Cortex of kidney (tissue), 1 donor: Measurements from ENCODE around the gene DOCK6.
A peak's percentile ranks its signal among the peaks of the same experiment; 100 is the strongest.

Source experiments
- DNase-seq: peaks from one replicate; lab custom pipeline; 2025; lab: John Stamatoyannopoulos, UW

DOCK6 gene, protein sequence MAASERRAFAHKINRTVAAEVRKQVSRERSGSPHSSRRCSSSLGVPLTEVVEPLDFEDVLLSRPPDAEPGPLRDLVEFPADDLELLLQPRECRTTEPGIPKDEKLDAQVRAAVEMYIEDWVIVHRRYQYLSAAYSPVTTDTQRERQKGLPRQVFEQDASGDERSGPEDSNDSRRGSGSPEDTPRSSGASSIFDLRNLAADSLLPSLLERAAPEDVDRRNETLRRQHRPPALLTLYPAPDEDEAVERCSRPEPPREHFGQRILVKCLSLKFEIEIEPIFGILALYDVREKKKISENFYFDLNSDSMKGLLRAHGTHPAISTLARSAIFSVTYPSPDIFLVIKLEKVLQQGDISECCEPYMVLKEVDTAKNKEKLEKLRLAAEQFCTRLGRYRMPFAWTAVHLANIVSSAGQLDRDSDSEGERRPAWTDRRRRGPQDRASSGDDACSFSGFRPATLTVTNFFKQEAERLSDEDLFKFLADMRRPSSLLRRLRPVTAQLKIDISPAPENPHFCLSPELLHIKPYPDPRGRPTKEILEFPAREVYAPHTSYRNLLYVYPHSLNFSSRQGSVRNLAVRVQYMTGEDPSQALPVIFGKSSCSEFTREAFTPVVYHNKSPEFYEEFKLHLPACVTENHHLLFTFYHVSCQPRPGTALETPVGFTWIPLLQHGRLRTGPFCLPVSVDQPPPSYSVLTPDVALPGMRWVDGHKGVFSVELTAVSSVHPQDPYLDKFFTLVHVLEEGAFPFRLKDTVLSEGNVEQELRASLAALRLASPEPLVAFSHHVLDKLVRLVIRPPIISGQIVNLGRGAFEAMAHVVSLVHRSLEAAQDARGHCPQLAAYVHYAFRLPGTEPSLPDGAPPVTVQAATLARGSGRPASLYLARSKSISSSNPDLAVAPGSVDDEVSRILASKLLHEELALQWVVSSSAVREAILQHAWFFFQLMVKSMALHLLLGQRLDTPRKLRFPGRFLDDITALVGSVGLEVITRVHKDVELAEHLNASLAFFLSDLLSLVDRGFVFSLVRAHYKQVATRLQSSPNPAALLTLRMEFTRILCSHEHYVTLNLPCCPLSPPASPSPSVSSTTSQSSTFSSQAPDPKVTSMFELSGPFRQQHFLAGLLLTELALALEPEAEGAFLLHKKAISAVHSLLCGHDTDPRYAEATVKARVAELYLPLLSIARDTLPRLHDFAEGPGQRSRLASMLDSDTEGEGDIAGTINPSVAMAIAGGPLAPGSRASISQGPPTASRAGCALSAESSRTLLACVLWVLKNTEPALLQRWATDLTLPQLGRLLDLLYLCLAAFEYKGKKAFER (N-terminal part only)

DNA sequence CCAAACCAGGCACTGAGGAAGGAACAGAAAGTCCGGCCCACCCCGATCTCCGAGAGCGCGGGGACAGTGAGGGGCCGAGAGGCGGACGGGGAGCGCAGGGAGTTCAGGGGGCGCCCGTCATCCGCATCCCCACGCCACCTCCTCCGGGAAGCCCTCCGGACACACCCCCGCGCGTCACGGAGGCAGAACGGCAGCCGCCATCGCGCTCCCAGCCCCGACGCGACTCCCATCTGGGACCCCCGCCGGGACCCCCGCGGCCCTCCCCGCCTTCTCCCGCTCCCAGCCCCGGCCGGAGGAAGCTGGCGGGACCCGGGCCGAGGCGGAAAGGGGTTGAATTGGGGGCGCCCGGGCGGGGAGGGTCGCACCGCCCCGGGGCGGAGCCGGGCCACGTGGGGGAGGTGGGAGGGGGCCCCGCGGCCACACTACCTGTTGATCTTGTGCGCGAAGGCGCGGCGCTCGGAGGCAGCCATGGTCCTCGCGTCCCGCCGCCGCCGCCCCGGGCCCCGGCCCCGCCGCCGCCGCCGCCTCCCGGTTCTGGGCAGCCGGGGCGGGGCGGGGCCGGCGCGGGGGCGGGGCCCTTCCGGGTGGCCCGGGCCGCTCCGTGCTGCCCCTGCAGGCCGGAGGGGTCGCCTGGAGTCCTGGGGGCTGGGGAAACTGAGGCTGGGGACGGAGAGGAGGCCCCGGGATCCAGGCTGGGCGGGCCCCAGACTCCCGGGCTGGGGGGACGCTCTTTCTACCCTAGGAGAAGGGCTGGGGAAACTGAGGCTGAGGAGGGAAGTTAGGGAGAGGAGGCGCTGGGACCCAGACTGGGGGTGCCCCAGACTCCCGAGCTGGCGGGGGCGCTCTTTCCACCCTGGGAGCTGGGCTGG, at the start of gene DOCK6:
Gene DOCK6 (minus strand): TSS at position 554 of the 869 bp plus-strand sequence. CDS start 84 bp downstream, at position 470.
- DNase-seq = no peak

DNA sequence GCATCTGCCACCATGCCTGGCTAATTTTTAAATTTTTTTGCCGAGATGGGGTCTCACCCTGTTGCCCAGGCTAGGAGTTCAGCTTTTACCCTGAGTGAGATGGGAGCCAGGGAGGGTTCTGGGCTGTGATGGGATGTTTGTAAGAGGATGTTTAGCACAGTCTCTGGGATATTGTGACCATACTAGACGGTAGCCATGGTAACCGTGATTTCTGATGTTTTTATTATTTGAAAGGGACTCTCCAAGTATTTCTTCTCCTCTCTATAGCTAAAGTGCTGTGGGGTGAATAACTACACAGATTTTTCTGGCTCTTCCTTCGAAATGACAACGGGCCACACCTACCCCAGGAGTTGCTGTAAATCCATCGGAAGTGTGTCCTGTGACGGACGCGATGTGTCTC, 44.0 kb upstream of the DOCK6 start:
- no peak for DNase-seq

- no peak for DNase-seq
Observed at GRCh38 chr19:11304936-11305335, 42.6 kb upstream of the DOCK6 start.

DNA sequence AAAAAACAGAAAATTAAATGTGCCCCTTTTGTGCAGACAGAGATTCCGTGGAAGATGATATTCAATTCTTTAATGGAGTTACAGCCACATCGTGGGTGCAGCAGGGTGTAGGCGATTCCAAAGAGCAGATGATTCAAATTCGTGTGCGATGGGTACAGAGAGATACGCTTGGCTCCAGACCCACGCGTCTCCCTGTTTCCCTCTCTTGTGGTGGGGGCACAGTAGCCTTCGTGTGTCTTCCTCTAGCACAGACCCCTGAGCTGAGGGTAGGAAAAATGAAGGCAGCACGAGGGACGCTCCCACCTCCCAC, 38.4 kb upstream of the DOCK6 start:
- no peak for DNase-seq

DNA sequence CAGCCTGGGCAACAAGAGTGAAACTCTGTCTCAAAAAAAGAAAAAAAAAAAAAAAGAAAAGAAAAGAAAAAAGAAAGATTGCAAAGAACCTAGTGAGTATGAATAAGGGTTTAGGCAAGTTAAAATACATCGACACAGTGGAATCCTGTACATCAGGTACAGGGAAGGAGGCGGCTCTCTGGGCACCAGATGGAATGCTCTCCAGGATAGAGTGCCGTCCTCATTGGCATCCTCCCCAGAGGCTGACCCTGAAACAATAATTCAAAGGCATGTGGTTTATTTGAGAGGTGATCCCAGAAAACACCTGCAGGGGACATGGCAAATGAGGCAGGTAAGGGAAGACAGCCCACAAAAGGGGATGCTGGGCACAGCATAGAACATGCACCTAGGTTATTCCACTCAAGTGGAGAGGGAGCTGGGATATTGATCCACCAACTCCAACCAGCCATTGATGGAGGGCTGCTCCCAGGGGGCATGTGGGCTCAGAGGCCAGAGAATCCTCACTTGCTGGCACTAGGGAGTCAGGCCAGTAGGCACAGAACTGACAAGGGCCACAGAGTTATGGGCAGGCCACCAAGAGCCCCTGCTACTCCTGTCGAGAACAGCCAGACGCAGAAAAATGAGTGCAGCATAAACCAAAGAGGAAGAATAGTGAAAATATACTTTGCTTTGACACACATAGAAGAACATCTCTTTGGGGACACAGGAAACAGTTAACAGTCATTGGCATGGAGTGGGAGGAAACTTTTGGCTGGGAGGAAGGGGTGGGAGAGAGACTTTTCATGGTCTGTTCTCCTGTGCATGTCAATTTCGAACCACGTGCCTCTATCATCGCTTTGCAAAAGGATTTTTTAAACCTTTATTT, 37.9 kb upstream of the DOCK6 start:
- no peak for DNase-seq

DNA sequence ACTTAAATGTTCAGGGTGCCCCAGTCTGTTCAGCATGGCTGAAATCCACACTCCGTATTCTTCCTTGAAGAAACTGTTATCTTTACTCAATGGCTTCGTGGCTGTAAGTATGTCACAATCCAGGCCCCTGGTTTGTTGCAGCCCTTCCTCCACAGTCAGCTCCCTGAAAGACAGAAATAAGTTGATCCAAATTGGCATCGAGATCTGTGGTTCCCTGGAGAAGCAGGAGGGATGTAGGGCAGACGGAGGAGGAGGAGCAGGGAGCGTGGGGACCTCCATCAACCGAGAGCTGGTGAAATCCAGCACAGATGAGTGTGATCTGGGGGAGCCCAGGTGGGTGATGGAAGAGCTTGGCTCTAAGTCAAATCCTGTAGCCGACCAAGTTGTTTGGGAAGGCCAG, 33.9 kb upstream of the DOCK6 start:
- no peak for DNase-seq

- no peak for DNase-seq
Observed at GRCh38 chr19:11295665-11296245, 33.4 kb upstream of the DOCK6 start, which contains the start of gene TSPAN16. TSPAN16 (plus strand) TSS chr19:11296160; CDS start chr19:11296298, 138 bp downstream.

DNA sequence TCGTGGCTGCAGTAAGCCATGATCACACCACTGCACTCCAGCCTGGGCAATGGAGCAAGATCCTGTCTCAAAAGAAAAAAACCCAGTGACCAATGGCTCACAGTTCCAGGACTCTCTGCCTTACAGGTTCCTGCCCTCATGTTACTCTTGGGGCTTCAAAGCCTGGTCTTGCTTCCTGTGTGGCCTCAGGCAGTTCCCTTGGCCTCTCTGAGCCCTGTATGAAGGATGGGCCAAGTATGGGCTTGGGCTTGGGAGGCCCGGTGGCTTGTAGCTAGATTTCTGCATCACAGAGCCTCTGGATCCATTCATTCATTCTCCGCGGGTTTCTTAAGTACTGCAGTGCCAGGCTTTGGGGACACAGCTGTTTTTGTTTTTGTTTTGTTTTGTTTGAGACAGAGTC, 32.9 kb upstream of the DOCK6 start:
- DNase-seq = no peak

DNA sequence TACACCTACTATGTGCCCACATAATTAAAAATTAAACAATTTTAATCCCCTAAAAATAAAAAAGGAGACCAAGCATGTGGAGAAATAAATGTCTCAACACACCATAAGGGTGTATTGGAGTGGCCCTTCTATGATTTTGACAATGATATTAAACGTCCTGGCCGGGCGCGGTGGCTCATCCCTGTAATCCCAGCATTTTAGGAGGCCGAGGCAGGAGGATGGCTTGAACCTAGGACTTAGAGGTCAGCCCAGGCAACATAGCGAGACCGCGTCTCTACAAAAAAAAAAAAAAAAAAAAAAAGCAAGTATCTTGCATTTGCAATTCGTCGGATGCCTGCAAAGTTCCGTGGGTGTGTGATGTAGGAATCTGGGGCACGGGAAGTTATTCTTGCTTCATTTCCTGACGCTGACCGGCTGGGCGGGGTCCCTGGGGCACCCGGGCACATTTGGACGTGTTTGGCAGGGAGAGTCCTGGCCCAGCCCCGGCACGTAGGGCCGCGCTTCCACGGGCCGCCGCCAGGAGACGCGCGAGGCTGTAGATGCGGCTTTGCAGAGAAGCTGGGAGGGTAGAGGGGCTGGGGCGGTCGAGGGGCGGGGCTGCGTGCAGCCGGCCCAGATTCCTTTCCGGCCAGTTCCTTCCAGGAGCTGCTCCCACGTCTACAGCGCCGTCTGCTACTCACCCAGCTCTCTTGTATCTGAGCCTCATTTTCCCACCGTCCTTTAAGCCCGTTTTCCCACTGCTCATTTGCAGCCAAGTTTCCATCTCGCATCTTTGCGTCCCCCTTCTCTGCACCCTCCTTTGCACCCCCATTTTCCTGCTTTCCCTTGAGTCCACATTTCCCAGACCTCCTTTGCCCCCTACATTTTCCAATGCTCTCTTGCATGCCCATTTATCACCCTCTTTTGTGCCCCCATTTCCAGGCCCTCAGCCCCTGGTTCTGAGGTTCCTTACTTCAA, 31.4 kb upstream of the DOCK6 start:
- peak; percentile 16 for DNase-seq

DNA sequence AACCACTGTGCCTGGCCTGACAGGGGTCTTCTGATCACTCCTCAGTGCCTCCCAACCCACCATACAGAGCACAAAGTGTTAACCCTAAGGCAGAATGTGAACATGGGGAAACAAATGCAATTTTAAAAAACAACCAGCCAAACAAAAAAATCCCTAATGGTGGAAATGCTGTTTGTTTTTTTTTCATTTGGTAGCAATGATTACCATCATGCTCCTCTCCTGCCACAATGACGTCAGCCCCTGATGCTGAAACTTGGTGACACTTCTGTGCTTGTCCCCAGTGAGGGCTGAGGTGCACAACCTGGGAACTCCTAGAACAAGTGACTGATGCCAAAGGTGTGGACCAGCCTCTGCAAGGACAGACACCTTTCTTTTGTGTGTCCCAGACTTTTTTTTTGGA, 29.7 kb upstream of the DOCK6 start:
- DNase-seq = no peak

GRCh38 chr19:11291415-11291814, 29.1 kb upstream of the DOCK6 start:
- no peak for DNase-seq

DNA sequence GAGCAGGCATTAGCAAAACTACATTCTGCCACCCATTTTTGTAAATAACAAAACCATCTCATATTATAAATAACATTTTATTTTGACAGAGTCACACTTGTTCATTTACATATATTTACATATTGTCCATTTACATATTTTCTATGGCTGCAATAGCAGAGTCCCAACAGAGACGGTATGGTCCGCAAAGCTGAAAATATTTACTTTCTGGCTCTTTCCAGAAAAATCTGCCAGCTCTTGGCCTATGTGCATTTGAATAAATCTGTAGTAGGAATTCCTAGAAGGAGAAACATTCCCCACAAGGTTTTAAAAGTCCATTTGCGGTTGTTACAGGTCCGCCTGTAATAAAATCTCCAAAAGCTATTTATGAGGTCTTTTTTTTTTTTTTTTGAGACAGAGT, 27.9 kb upstream of the DOCK6 start:
- DNase-seq = no peak

GRCh38 chr19:11288349-11288748, 26.0 kb upstream of the DOCK6 start:
- no peak for DNase-seq

DNA sequence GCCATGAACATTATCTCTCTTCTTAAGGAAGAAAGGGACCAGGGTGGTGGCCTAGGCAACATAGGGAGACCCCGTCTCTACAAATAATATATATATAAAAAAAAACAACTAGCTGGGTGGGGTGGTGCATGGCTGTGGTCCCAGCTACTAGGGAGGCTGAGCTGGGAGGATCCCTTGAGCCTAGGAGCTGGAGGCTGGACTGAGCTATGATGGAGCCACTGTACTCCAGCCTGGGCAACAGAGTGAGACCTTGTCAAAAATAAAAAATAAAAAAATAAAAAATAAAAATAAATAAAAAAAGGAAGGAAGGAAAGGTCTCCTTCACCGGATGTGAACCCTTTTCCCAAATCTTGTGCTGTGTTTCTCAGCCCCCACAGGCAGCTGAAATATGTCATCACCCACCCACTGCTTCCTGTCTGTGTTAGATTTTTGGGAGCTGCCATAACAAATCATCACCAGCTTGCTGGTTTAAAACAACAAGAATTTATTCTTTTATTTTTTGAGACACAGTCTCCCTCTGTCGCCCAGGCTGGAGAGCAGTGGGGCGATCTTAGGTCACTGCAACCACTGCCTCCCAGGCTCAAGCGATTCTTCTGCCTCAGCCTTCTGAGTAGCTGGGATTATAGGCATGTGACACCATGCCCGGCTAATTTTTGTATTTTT, 24.1 kb upstream of the DOCK6 start:
- no peak for DNase-seq

DNA sequence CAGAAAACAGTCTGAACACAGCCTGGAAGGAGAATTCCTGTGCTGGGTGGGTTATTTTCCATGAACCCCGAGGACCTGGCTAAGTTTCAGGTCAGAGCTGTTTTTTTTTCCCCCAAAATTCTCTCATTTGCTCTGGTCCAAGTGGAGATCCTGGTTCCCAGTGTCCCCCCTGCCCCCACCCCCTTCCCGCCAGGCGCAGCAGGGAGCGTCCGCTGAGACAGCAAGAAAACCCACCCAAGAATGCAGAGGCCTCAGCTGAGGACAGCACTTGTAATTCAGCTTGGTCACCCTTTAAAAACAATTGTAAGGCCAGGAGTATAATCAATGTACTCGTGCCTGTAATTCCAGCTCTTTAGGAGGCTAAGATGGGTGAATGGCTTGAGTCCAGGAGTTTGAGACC, 22.2 kb upstream of the DOCK6 start:
- DNase-seq = no peak

- no peak for DNase-seq
Observed at GRCh38 chr19:11281356-11282049, 19.2 kb upstream of the DOCK6 start.

- DNase-seq = no peak
Observed at GRCh38 chr19:11279505-11280236, 17.3 kb upstream of the DOCK6 start.
